ENCODE measurements around the gene OTUD7B.
A peak's percentile ranks its signal among the peaks of the same experiment; 100 is the strongest.

The OTUD7B gene

DNA sequence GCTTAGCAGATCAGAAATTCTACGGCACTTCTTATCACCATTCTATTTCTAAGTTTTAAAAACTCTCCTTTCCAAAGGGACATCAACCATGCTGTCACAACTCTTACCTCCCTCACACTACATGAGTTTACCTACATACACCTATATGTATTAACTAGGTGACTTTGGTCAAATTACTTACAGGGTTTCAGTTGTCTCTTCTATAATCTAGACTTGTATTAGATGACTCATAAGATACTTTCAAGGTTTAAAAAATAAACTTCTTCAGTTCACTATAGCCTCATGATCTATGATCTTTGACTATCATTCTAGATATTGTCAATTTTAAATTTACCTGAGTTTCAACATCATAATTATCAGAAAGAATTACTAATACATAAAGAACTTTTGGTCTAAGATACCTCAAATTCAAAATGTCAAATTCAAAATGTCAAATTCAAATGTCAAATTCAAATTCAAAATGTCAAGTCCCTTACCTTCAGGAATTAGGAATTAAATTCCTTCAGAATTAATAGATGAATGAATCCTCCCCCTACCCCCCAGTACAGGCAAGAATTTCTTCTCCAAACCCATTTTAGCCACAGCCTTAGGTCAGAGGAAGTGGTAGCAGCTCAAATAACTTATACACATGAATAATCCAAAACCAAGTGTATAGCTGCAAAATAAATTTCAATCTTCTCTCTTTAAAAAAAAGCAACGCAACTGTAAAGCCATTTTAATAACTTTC lies 31.1 kb downstream of the OTUD7B start:
- H3K9me3 ChIP-seq (ENCODE audit: control insufficient read depth, low read length): no peaks in the 10 kb centered on the region
- no peak overlapping the region for H3K4me3 ChIP-seq (ENCODE audit: extremely low read depth, insufficient read depth, low read length, poor library complexity, severe bottlenecking)
- no peak overlapping the region for H3K27ac ChIP-seq (ENCODE audit: low read depth, low read length, severe bottlenecking)
- H3K4me1 ChIP-seq (ENCODE audit: control insufficient read depth, insufficient read depth, low read length, poor library complexity, severe bottlenecking): no peaks in the 10 kb centered on the region
- peaks cover 39% of the 10 kb centered on the region for H3K36me3 ChIP-seq (ENCODE audit: control insufficient read depth, insufficient read depth, low read length)
- WGBS, 2 experiments (ENCODE audit: insufficient coverage in 2 of 2): 100% methylated on average over 1 of the region's 2 CpGs

DNA sequence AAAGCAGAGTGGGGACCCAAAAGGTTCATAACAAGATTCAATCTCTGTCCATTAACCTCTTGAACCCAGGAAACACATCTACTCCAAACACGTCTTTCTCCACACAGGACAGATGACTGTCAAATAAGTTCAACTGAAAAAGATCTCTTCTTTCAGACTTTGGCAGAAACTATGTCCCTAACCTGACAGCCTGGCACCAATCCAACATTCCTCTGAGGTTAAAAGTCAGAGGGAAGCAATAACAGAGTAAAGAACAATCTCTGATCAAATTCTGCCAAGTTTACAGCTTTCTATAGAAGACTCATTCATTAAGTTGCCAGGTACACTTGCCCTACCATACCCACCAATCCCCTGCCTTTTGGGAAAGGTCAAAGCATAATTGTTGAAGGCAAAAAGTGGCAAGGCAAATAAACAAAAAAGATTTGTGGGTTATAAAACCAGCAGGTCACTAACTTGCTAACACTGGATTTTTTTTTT lies 31.9 kb downstream of the OTUD7B start:
- Histone ChIP-seq H3K4me1 (ENCODE audit: control insufficient read depth, insufficient read depth, low read length, poor library complexity, severe bottlenecking) (no peaks in the 10 kb centered on the region), H3K36me3 (ENCODE audit: control insufficient read depth, insufficient read depth, low read length) (peaks cover 43% of the 10 kb centered on the region), H3K4me3 (ENCODE audit: extremely low read depth, insufficient read depth, low read length, poor library complexity, severe bottlenecking) (no peak overlapping the region), H3K9me3 (ENCODE audit: control insufficient read depth, low read length) (no peaks in the 10 kb centered on the region), H3K27ac (ENCODE audit: low read depth, low read length, severe bottlenecking) (no peak overlapping the region)
- 100% methylated on average over 1 of the region's 1 CpG for WGBS, 2 experiments (ENCODE audit: insufficient coverage in 2 of 2)

DNA sequence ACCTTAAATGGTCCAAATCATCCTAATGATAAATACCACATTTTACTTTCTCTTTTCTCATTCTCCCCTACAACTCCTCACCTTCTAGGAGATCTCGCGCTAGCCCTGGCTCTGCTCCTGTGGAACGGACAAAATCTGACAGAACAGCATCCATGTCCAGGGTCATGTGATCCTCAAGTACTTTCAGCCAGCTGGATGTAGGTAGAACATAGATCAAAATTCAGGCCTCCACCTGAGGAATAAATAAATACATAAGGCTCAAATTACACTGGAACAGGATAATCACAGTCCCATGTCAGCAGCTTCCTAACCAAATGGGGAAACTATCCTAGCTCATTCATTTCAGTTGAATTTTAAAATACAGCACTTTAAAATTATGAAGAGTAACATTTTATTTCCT lies 33.2 kb downstream of the OTUD7B start:
- H3K27ac ChIP-seq (ENCODE audit: low read depth, low read length, severe bottlenecking): no peak overlapping the region
- H3K9me3 ChIP-seq (ENCODE audit: control insufficient read depth, low read length): no peaks in the 10 kb centered on the region
- no peaks in the 10 kb centered on the region for H3K4me1 ChIP-seq (ENCODE audit: control insufficient read depth, insufficient read depth, low read length, poor library complexity, severe bottlenecking)
- peaks cover 54% of the 10 kb centered on the region for H3K36me3 ChIP-seq (ENCODE audit: control insufficient read depth, insufficient read depth, low read length)
- WGBS, 2 experiments (ENCODE audit: insufficient coverage in 2 of 2): 90 to 100% methylated on average over 2 to 3 of the region's 3 CpGs
- no peak overlapping the region for H3K4me3 ChIP-seq (ENCODE audit: extremely low read depth, insufficient read depth, low read length, poor library complexity, severe bottlenecking)

DNA sequence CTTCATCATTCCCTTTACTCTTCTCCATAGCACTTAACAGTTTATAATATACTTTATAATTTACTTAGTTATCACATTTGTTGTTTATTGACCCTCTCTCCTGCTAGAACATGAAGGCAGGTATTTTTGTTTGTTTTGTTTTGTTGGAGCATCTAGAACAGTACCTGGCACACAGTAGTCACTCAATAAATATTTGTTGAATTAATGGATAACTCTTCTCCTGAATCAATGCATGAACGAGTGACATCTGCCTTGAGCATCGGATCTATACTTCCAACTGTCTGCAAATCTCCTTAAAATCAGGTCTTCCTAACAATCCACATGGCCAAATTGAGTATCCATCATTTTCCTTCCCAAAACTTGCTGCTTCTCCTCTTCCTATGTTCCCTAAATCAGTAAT lies 38.0 kb downstream of the OTUD7B start:
- H3K36me3 ChIP-seq (ENCODE audit: control insufficient read depth, insufficient read depth, low read length): peaks cover 79% of the 10 kb centered on the region
- H3K4me3 ChIP-seq (ENCODE audit: extremely low read depth, insufficient read depth, low read length, poor library complexity, severe bottlenecking): no peak overlapping the region
- no peak overlapping the region for H3K27ac ChIP-seq (ENCODE audit: low read depth, low read length, severe bottlenecking)
- H3K9me3 ChIP-seq (ENCODE audit: control insufficient read depth, low read length): no peaks in the 10 kb centered on the region
- H3K4me1 ChIP-seq (ENCODE audit: control insufficient read depth, insufficient read depth, low read length, poor library complexity, severe bottlenecking): no peaks in the 10 kb centered on the region
- 100% methylated on average over 2 of the region's 2 CpGs for WGBS, 2 experiments (ENCODE audit: insufficient coverage in 2 of 2)

DNA sequence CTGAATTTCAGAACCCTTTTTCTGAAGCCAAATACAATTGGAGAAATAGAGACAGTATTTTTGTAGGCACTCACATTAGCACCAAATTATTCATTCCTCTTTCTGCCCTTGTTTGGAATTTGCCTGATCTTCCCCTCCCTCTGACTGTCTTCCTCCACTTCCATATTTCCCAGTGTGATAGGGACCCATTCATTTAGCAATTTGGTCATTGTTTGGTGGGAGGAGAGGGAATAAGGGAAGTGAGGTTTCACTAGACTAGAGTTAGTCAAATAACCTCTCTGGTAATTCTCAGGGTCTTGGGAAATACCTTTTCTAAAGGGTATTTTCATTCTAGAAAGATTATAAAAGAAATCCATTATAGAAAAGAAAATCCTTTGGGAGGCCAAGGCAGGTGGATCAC lies 42.9 kb downstream of the OTUD7B start:
- H3K4me1 ChIP-seq (ENCODE audit: control insufficient read depth, insufficient read depth, low read length, poor library complexity, severe bottlenecking): no peaks in the 10 kb centered on the region
- peaks cover 79% of the 10 kb centered on the region for H3K36me3 ChIP-seq (ENCODE audit: control insufficient read depth, insufficient read depth, low read length)
- H3K27ac ChIP-seq (ENCODE audit: low read depth, low read length, severe bottlenecking): no peak overlapping the region
- H3K4me3 ChIP-seq (ENCODE audit: extremely low read depth, insufficient read depth, low read length, poor library complexity, severe bottlenecking): no peak overlapping the region
- H3K9me3 ChIP-seq (ENCODE audit: control insufficient read depth, low read length): no peaks in the 10 kb centered on the region

DNA sequence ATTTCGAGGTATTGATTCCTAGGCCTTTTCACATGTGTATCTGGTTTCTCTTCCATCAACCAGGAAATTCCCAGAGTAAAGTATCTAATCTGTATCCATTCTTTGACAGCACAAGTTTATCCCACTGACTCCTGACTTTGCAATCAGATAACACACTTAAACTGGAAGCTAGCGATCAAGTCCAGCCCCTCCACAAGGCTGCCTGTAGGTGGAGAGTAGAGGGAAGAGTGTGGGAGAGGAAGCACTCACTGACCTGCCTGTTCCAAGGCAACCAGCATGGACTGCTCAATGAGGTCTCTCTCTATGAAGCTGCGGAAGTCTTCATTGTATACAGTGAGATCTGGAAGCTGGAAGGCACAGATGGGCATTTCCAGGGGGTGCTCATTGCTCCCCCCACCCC lies 43.5 kb downstream of the OTUD7B start:
- H3K4me3 ChIP-seq (ENCODE audit: extremely low read depth, insufficient read depth, low read length, poor library complexity, severe bottlenecking): no peak overlapping the region
- no peak overlapping the region for H3K27ac ChIP-seq (ENCODE audit: low read depth, low read length, severe bottlenecking)
- H3K9me3 ChIP-seq (ENCODE audit: control insufficient read depth, low read length): no peaks in the 10 kb centered on the region
- no peaks in the 10 kb centered on the region for H3K4me1 ChIP-seq (ENCODE audit: control insufficient read depth, insufficient read depth, low read length, poor library complexity, severe bottlenecking)
- WGBS, 2 experiments (ENCODE audit: insufficient coverage in 2 of 2): 100% methylated on average over 1 of the region's 3 CpGs; no CpG with 5 or more reads in 1 of the 2 experiments
- H3K36me3 ChIP-seq (ENCODE audit: control insufficient read depth, insufficient read depth, low read length): peaks cover 79% of the 10 kb centered on the region

DNA sequence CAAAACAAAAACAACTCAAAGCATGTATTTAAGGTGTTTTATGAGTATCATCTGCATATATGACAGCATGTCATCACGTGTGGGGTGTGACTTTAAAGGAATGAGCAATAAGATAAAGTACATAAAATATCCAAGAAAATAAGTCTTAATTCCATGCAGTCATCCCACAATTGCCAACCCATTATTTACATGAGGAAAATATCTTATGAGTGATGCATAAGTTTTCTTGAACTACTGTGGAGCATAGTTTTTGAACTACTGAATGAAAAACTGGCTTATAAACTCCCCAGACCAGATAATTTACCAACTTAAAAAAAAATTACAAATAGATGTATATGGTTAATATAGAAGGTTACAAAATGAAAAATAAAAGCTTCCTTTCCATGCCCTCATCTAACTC lies 44.1 kb downstream of the OTUD7B start:
- H3K9me3 ChIP-seq (ENCODE audit: control insufficient read depth, low read length): no peaks in the 10 kb centered on the region
- H3K4me3 ChIP-seq (ENCODE audit: extremely low read depth, insufficient read depth, low read length, poor library complexity, severe bottlenecking): no peak overlapping the region
- no peaks in the 10 kb centered on the region for H3K4me1 ChIP-seq (ENCODE audit: control insufficient read depth, insufficient read depth, low read length, poor library complexity, severe bottlenecking)
- WGBS, 2 experiments (ENCODE audit: insufficient coverage in 2 of 2): no CpG with 5 or more reads among the region's 1 CpG
- no peak overlapping the region for H3K27ac ChIP-seq (ENCODE audit: low read depth, low read length, severe bottlenecking)
- H3K36me3 ChIP-seq (ENCODE audit: control insufficient read depth, insufficient read depth, low read length): peaks cover 76% of the 10 kb centered on the region

DNA sequence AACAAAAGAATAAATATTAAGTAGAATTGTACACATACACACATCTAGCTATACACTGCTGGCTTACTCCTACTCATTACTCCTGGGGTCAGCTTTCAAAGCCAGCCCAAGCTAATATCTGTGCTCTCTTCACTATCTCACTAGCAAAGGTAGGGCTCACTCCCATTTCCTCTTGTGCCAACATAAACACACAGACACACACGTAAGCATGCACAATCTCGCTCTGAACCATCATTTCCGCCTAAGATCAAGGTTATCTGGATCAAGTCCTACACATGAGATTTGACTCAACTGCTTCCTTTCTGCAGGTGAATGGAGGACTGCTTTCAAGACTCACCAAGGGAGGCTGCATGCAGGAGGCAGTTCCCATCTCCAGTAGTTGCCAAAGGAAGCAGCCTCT lies 45.1 kb downstream of the OTUD7B start:
- 100% methylated on average over 2 to 3 of the region's 3 CpGs for WGBS, 2 experiments (ENCODE audit: insufficient coverage in 2 of 2)
- Histone ChIP-seq H3K4me1 (ENCODE audit: control insufficient read depth, insufficient read depth, low read length, poor library complexity, severe bottlenecking) (no peaks in the 10 kb centered on the region), H3K36me3 (ENCODE audit: control insufficient read depth, insufficient read depth, low read length) (peaks cover 78% of the 10 kb centered on the region)

DNA sequence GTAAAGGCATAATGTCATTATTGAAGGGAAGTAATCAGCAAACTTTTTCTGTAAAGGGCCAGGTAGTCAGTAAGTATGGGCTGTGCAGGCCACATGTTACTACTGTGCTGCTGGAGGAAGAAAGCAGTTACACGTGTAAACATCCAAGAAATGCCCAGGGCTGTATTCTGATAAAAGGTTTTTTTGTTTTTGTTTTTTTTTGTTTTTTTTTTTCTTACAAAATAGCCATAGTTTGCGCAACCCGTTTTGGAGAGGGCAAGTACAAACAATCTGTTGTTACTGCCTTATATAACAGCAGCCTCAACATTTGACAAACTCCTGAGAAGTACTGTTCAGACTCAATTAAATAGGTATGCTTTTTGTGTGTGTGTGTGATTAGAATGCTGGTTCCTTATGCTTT lies 47.2 kb downstream of the OTUD7B start:
- H3K4me1 ChIP-seq (ENCODE audit: control insufficient read depth, insufficient read depth, low read length, poor library complexity, severe bottlenecking): no peaks in the 10 kb centered on the region
- no peaks in the 10 kb centered on the region for H3K9me3 ChIP-seq (ENCODE audit: control insufficient read depth, low read length)
- 70 to 83% methylated on average over 1 of the region's 3 CpGs for WGBS, 2 experiments (ENCODE audit: insufficient coverage in 2 of 2)
- peaks cover 84% of the 10 kb centered on the region for H3K36me3 ChIP-seq (ENCODE audit: control insufficient read depth, insufficient read depth, low read length)
- no peak overlapping the region for H3K4me3 ChIP-seq (ENCODE audit: extremely low read depth, insufficient read depth, low read length, poor library complexity, severe bottlenecking)
- no peak overlapping the region for H3K27ac ChIP-seq (ENCODE audit: low read depth, low read length, severe bottlenecking)

More for the DNA sequence above, 45.1 kb downstream of the OTUD7B start:
- Histone ChIP-seq H3K9me3 (ENCODE audit: control insufficient read depth, low read length) (no peaks in the 10 kb centered on the region), H3K4me3 (ENCODE audit: extremely low read depth, insufficient read depth, low read length, poor library complexity, severe bottlenecking) (no peak overlapping the region), H3K27ac (ENCODE audit: low read depth, low read length, severe bottlenecking) (no peak overlapping the region)

DNA sequence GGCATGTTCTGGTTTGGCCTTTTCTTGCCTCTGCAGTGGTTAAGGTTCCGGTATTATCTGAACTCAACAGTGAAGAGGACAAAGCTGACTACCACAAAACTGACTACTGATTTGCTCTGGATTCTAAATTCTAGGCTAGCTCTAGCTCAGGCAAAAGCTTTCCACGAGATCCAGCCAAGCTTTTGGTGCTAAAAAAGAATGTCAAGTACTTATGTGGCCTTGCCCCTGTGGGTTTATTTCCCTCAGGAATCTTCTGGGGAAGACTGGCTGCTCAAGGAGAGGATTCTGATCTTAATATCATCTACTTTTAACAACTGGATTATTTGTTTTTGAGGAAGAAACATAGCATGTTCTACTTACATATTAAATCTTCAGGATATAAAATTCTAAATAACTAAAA lies 47.8 kb downstream of the OTUD7B start:
- WGBS, 2 experiments (ENCODE audit: insufficient coverage in 2 of 2): 94 to 100% methylated on average over 1 to 2 of the region's 2 CpGs
- H3K9me3 ChIP-seq (ENCODE audit: control insufficient read depth, low read length): no peaks in the 10 kb centered on the region
- no peak overlapping the region for H3K4me3 ChIP-seq (ENCODE audit: extremely low read depth, insufficient read depth, low read length, poor library complexity, severe bottlenecking)
- H3K4me1 ChIP-seq (ENCODE audit: control insufficient read depth, insufficient read depth, low read length, poor library complexity, severe bottlenecking): no peaks in the 10 kb centered on the region
- H3K36me3 ChIP-seq (ENCODE audit: control insufficient read depth, insufficient read depth, low read length): peaks cover 90% of the 10 kb centered on the region
- H3K27ac ChIP-seq (ENCODE audit: low read depth, low read length, severe bottlenecking): peak overlapping the region; percentile 53

DNA sequence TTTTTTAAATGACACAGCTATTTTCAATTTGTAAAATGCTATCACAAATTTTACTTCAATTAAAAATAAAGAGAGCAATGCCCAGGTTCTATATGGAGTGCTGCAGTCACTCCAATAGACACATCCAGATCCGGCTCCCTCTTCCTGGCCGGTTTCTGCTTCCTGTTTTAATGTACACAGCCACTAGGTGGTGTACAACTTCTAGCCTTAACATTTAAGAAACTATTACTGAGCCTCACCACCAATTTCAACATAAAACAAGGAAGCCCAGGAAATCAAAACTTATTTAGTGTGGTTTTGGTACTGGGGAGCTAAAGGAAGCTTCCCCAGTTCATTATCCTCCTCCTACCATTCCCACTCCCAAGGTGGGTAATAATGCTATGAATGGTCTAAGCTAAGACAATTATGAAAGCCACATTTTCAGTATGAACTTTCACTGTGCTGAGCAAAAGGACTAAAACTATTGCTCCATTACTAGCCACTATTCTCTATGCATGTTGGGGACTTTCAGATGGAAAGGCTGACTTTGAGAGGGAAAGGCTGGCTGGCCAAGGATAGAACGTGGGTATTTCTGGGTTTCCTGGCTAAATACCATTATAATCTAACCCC lies 48.4 kb downstream of the OTUD7B start:
- no peaks in the 10 kb centered on the region for H3K4me1 ChIP-seq (ENCODE audit: control insufficient read depth, insufficient read depth, low read length, poor library complexity, severe bottlenecking)
- no peaks in the 10 kb centered on the region for H3K9me3 ChIP-seq (ENCODE audit: control insufficient read depth, low read length)
- peak overlapping the region; percentile 53 for H3K27ac ChIP-seq (ENCODE audit: low read depth, low read length, severe bottlenecking)
- no peak overlapping the region for H3K4me3 ChIP-seq (ENCODE audit: extremely low read depth, insufficient read depth, low read length, poor library complexity, severe bottlenecking)
- H3K36me3 ChIP-seq (ENCODE audit: control insufficient read depth, insufficient read depth, low read length): peaks cover 88% of the 10 kb centered on the region
- 36 to 69% methylated on average over 2 of the region's 3 CpGs for WGBS, 2 experiments (ENCODE audit: insufficient coverage in 2 of 2)

Measured in mesodermal cell (in vitro differentiated cells).